OCI-LY1 (cell line): ENCODE measurements around the gene INO80E.

Experiments used
- H2AFZ ChIP-seq: fragments of 200-600 bp; sonication (generic), shearing (Covaris generic); 2 replicates; pipeline ENCODE4 v1.6.0; 2014; ENCODE audit warnings: antibody characterized with exemption, mild to moderate bottlenecking, low read length
- H3F3A ChIP-seq: fragments of 200-600 bp; sonication (generic), shearing (Covaris generic); 2 replicates; pipeline ENCODE4 v1.6.0; 2014; ENCODE audit warnings: mild to moderate bottlenecking, antibody characterized with exemption, low read length, moderate library complexity; ENCODE audit not compliant: insufficient read depth
- H3K27ac ChIP-seq: fragments of 200-600 bp; sonication (generic); 2 replicates; pipeline ENCODE4 v1.5.1; 2014; ENCODE audit warnings: low read length, mixed run types, mild to moderate bottlenecking, low read depth; ENCODE audit not compliant: poor library complexity, severe bottlenecking
- H3K27me3 ChIP-seq: fragments of 200-600 bp; sonication (generic); 2 replicates; pipeline ENCODE4 v1.6.0; 2014; ENCODE audit warnings: antibody characterized with exemption, mild to moderate bottlenecking, low read length, moderate library complexity; ENCODE audit not compliant: insufficient read depth
- H3K36me3 ChIP-seq: fragments of 200-600 bp; sonication (generic); 2 replicates; pipeline ENCODE4 v1.6.1; 2014; ENCODE audit warnings: mild to moderate bottlenecking, antibody characterized with exemption, low read length, moderate library complexity, mixed read lengths; ENCODE audit not compliant: insufficient read depth
- H3K4me1 ChIP-seq: fragments of 200-600 bp; sonication (generic); 2 replicates; pipeline ENCODE4 v1.5.1; 2014; ENCODE audit warnings: mild to moderate bottlenecking, low read length, moderate library complexity; ENCODE audit not compliant: insufficient read depth, severe bottlenecking
- H3K4me2 ChIP-seq: fragments of 200-600 bp; sonication (generic), shearing (Covaris generic); 2 replicates; pipeline ENCODE4 v1.6.1; 2014; ENCODE audit warnings: low read length
- H3K4me3 ChIP-seq: fragments of 200-600 bp; sonication (generic); 2 replicates; pipeline ENCODE4 v1.5.1; 2014; ENCODE audit warnings: low read length, low read depth, mild to moderate bottlenecking, mixed read lengths; ENCODE audit not compliant: poor library complexity, severe bottlenecking
- H3K79me2 ChIP-seq: fragments of 200-600 bp; shearing (Covaris generic); 2 replicates; pipeline ENCODE4 v1.6.1; 2016; ENCODE audit warnings: mixed run types, low read length, mixed read lengths; ENCODE audit not compliant: insufficient read depth
- H3K9ac ChIP-seq: fragments of 200-600 bp; sonication (generic), shearing (Covaris generic); 2 replicates; pipeline ENCODE4 v1.6.1; 2014; ENCODE audit warnings: mild to moderate bottlenecking, low read length, mixed read lengths
- H3K9me2 ChIP-seq: fragments of 200-600 bp; sonication (generic), shearing (Covaris generic); 2 replicates; pipeline ENCODE4 v1.6.1; 2014; ENCODE audit warnings: low read depth, mild to moderate bottlenecking, low read length, mixed read lengths
- H3K9me3 ChIP-seq: fragments of 200-600 bp; shearing (Covaris generic); 2 replicates; pipeline ENCODE4 v1.6.1; 2014; ENCODE audit warnings: low read length, mixed read lengths
- H4K20me1 ChIP-seq: fragments of 200-600 bp; sonication (generic), shearing (Covaris generic); 2 replicates; pipeline ENCODE4 v1.6.0; 2016; ENCODE audit warnings: mild to moderate bottlenecking, low read length; ENCODE audit not compliant: insufficient read depth
- CTCF ChIP-seq: fragments of 200-600 bp; sonication (generic), shearing (Covaris generic); IDR thresholded peaks from 2 replicates; pipeline ENCODE4 v1.5.1; 2017; ENCODE audit warnings: mild to moderate bottlenecking, antibody characterized with exemption, low read length, moderate library complexity, mixed read lengths
- EZH2 ChIP-seq: fragments of 200-600 bp; sonication (generic), shearing (Covaris generic); IDR thresholded peaks from 2 replicates; pipeline ENCODE4 v1.8.0; 2017; ENCODE audit warnings: borderline replicate concordance, mixed run types, mild to moderate bottlenecking, antibody characterized with exemption, low read length, moderate library complexity, mixed read lengths

Gene INO80E

GRCh38 chr16:29977063-29977825 lies 18.8 kb upstream of the INO80E start:
- TF ChIP-seq CTCF (no peak), EZH2 (no peak)
- Histone ChIP-seq H2AFZ (no peak overlapping the region), H3K9me2 (no peaks in the 10 kb centered on the region), H3K4me1 (peaks cover 25% of the 10 kb centered on the region), H3K27ac (no peak overlapping the region), H3K9ac (no peak overlapping the region), H3K36me3 (peaks cover 51% of the 10 kb centered on the region), H3K27me3 (no peaks in the 10 kb centered on the region), H3K4me3 (no peak overlapping the region), H3K79me2 (peaks cover 11% of the 10 kb centered on the region), H4K20me1 (no peaks in the 10 kb centered on the region), H3F3A (no peaks in the 10 kb centered on the region), H3K4me2 (no peak overlapping the region; the same call in 1 of the 2 replicates), H3K9me3 (no peaks in the 10 kb centered on the region)

DNA sequence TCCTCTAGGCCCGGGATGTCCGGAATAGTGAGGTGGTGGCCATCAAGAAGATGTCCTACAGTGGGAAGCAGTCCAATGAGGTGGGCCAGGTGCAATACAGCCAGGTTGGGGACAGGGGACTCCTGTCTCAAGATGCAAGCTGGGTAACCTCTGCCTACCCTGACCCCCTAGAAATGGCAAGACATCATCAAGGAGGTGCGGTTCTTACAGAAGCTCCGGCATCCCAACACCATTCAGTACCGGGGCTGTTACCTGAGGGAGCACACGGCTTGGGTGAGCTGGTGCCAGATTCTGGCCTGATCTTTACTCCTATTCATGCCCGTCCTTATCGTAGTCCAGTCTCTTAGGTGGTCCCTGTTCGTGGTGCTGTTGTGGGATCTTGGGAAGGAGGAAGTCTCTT lies 18.0 kb upstream of the INO80E start:
- Histone ChIP-seq H3K9me3 (no peaks in the 10 kb centered on the region), H4K20me1 (no peaks in the 10 kb centered on the region), H3K79me2 (peaks cover 11% of the 10 kb centered on the region), H3K27ac (no peak overlapping the region), H3K4me3 (no peak overlapping the region), H3K4me1 (peaks cover 25% of the 10 kb centered on the region), H3K4me2 (no peak overlapping the region), H3K27me3 (no peaks in the 10 kb centered on the region), H3K9ac (no peak overlapping the region), H3K9me2 (no peaks in the 10 kb centered on the region), H3K36me3 (peaks cover 55% of the 10 kb centered on the region), H3F3A (no peaks in the 10 kb centered on the region), H2AFZ (no peak overlapping the region)
- TF ChIP-seq EZH2 = no peak
- no peak for TF ChIP-seq CTCF

DNA sequence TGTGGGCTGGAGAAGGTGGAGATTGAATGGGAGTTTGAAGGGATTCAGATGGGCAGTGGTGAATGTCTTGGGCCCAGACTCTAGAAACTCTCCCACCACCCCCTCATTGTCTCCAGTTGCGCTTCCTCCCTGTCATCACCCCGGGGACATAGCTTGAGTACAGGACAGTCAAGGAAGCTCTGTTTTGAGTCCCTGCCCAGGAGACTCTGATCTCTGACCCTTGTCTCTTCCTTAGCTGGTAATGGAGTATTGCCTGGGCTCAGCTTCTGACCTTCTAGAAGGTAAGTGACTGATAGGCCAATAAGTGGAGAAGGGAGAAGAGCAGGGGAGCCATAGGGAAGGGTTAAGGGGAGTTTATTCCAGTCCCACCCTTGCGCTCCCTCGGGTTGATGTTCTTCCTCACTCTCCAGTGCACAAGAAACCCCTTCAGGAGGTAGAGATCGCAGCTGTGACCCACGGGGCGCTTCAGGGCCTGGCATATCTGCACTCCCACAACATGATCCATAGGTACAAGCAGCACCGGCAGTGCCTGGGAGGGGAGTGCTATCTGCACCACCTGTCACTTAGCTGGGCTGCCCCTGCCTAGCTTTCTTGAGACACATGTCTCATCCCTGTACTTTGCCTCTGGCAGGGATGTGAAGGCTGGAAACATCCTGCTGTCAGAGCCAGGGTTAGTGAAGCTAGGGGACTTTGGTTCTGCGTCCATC lies 17.3 kb upstream of the INO80E start:
- Histone ChIP-seq H3K27me3 (no peaks in the 10 kb centered on the region), H4K20me1 (no peaks in the 10 kb centered on the region), H3K36me3 (peaks cover 61% of the 10 kb centered on the region), H3F3A (no peaks in the 10 kb centered on the region), H3K9ac (no peak overlapping the region), H3K4me3 (no peak overlapping the region), H3K4me2 (no peak overlapping the region), H3K9me3 (no peaks in the 10 kb centered on the region), H3K4me1 (peaks cover 25% of the 10 kb centered on the region), H3K79me2 (peaks cover 11% of the 10 kb centered on the region), H3K9me2 (no peaks in the 10 kb centered on the region), H3K27ac (no peak overlapping the region), H2AFZ (no peak overlapping the region)
- TF ChIP-seq EZH2 (no peak), CTCF (no peak)
